HG02759 (cell line): ENCODE results near the gene CDH13.

Experiments used
- ATAC-seq: cut with Tn5 transposase; IDR thresholded peaks from one replicate; pipeline ENCODE4 v1.9.1; 2021; ENCODE audit warnings: mild to moderate bottlenecking, moderate library complexity; ENCODE audit not compliant: unreplicated experiment

CDH13 gene

GRCh38 chr16:83366228-83366627 lies 739.5 kb downstream of the CDH13 start:
- ATAC-seq, result no peak

GRCh38 chr16:83374979-83375378 lies 748.2 kb downstream of the CDH13 start:
- ATAC-seq, result no peak

- no peak for ATAC-seq
Measured at GRCh38 chr16:83389751-83390150, 763.0 kb downstream of the CDH13 start.

- no peak for ATAC-seq
Measured at GRCh38 chr16:83390759-83391158, 764.0 kb downstream of the CDH13 start.

GRCh38 chr16:83392743-83393142 lies 766.0 kb downstream of the CDH13 start:
- no peak for ATAC-seq

GRCh38 chr16:83393196-83393981 lies 766.6 kb downstream of the CDH13 start:
- ATAC-seq, result no peak

GRCh38 chr16:83397601-83398291 lies 771.0 kb downstream of the CDH13 start:
- ATAC-seq, result no peak

GRCh38 chr16:83400234-83400633 lies 773.5 kb downstream of the CDH13 start:
- no peak for ATAC-seq

- no peak for ATAC-seq
Measured at GRCh38 chr16:83402160-83402814, 775.5 kb downstream of the CDH13 start.

- ATAC-seq, result no peak
Measured at GRCh38 chr16:83402967-83403366, 776.2 kb downstream of the CDH13 start.

GRCh38 chr16:83403761-83404160 lies 777.0 kb downstream of the CDH13 start:
- no peak for ATAC-seq

GRCh38 chr16:83404261-83404660 lies 777.5 kb downstream of the CDH13 start:
- ATAC-seq, result no peak

GRCh38 chr16:83407928-83408327 lies 781.2 kb downstream of the CDH13 start:
- no peak for ATAC-seq

GRCh38 chr16:83409347-83409746 lies 782.6 kb downstream of the CDH13 start:
- ATAC-seq, result no peak

GRCh38 chr16:83418565-83418964 lies 791.8 kb downstream of the CDH13 start:
- ATAC-seq, result no peak

GRCh38 chr16:83420206-83420760 lies 793.5 kb downstream of the CDH13 start:
- ATAC-seq, result no peak

GRCh38 chr16:83433201-83433600 lies 806.4 kb downstream of the CDH13 start:
- no peak for ATAC-seq

- ATAC-seq, result no peak
Measured at GRCh38 chr16:83437036-83437435, 810.3 kb downstream of the CDH13 start.

GRCh38 chr16:83438326-83438725 lies 811.6 kb downstream of the CDH13 start:
- no peak for ATAC-seq

GRCh38 chr16:83439412-83439811 lies 812.6 kb downstream of the CDH13 start:
- no peak for ATAC-seq

- no peak for ATAC-seq
Measured at GRCh38 chr16:83441517-83441916, 814.7 kb downstream of the CDH13 start.

- ATAC-seq, result no peak
Measured at GRCh38 chr16:83443972-83444371, 817.2 kb downstream of the CDH13 start.
